GM12878 (cell line): Measurements from ENCODE around the gene THAP10. TPM values are rescaled to one million over a fixed set of nuclear protein-coding genes. Genes with fewer than 3 reads are reported as not detected.

ENCODE experiments used
- ATAC-seq: fragments of 200-7000 bp; cut with Tn5 transposase; 3 replicates; pipeline ENCODE4 v1.9.1; 2020; ENCODE audit warnings: mild to moderate bottlenecking, moderate library complexity
- BruUV-seq: library from RNA; stranded (reverse); fragments of 400-500 nt; replicated peaks from 2 replicates; lab custom pipeline; 2021; lab: Mats Ljungman, UMichigan
- CTCF ChIA-PET: fragments of 300-600 bp; sonication (Branson Sonifier 250); formaldehyde crosslinking; extraction: SDS; loops from one replicate; lab custom pipeline; 2021; ENCODE audit warnings: inconsistent platforms; lab: Yijun Ruan, JAX
- POLR2A ChIA-PET: fragments of 350-600 bp; formaldehyde crosslinking; extraction: SDS; loops from one replicate; lab custom pipeline; 2021; ENCODE audit warnings: inconsistent platforms; lab: Charles Lee
- RAD21 ChIA-PET: fragments of 300-600 bp; sonication (Branson Sonifier 250); formaldehyde crosslinking; loops from one replicate; lab custom pipeline; 2023; ENCODE audit warnings: antibody characterized with exemption; ENCODE audit not compliant: unreplicated experiment; lab: Charles Lee
- SMC1A ChIA-PET: fragments of 300-600 bp; sonication (Branson Sonifier 250); formaldehyde crosslinking; loops from one replicate; lab custom pipeline; 2023; ENCODE audit not compliant: unreplicated experiment, uncharacterized antibody; lab: Charles Lee
- DNase-seq: peaks from one replicate; pipeline ENCODE4 v3.0.0-alpha.2; 2011; ENCODE audit warnings: low read depth, low spot score
- FAIRE-seq: peaks from 3 replicates; lab custom pipeline; 2011; peaks lifted over from hg19 to GRCh38; lab: Jason Lieb, UNC
- H2AFZ ChIP-seq: 2 replicates; pipeline ENCODE4 v1.6.0; 2011; ENCODE audit warnings: low read depth, low read length, control low read depth; ENCODE audit not compliant: control insufficient read depth
- H3K27ac ChIP-seq: 2 replicates; pipeline ENCODE4 v1.5.1; 2011; ENCODE audit warnings: control low read depth; ENCODE audit not compliant: control insufficient read depth, insufficient read depth
- H3K27me3 ChIP-seq, 2 experiments: replicated peaks in 1 of 2; 2 replicates each; pipeline versions ENCODE4 v1.6.0 to v1.6.1; 2011; ENCODE audit warnings: low read length in 1 of 2; ENCODE audit not compliant: control insufficient read depth in 2 of 2, insufficient read depth in 2 of 2
- H3K36me3 ChIP-seq, 2 experiments: 2 replicates each; pipeline ENCODE4 v1.5.1; 2011; ENCODE audit warnings: low read length in 1 of 2; ENCODE audit not compliant: control insufficient read depth in 2 of 2, insufficient read depth in 2 of 2
- H3K4me1 ChIP-seq: 2 replicates; pipeline ENCODE4 v1.6.1; 2011; ENCODE audit warnings: mild to moderate bottlenecking, low read length, moderate library complexity, mixed read lengths; ENCODE audit not compliant: control insufficient read depth, insufficient read depth
- H3K4me2 ChIP-seq: 2 replicates; pipeline ENCODE4 v1.6.0; 2011; ENCODE audit warnings: control low read depth; ENCODE audit not compliant: control insufficient read depth, insufficient read depth
- H3K4me3 ChIP-seq: fragments of 200-600 bp; sonication (generic); 2 replicates; pipeline ENCODE4 v1.5.1; 2016
- H3K79me2 ChIP-seq: 2 replicates; pipeline ENCODE4 v1.6.0; 2011; ENCODE audit warnings: low read length; ENCODE audit not compliant: control insufficient read depth, insufficient read depth
- H3K9ac ChIP-seq: 2 replicates; pipeline ENCODE4 v1.8.0; 2011; ENCODE audit warnings: low read length, control low read depth, mixed read lengths; ENCODE audit not compliant: control insufficient read depth, insufficient read depth
- H3K9me3 ChIP-seq: replicated peaks from 3 replicates; pipeline ENCODE4 v1.5.1; 2011; ENCODE audit warnings: mild to moderate bottlenecking, low read length; ENCODE audit not compliant: control insufficient read depth, insufficient read depth
- H4K20me1 ChIP-seq: 2 replicates; pipeline ENCODE4 v1.6.0; 2011; ENCODE audit not compliant: control insufficient read depth, insufficient read depth
- BCL11A ChIP-seq: IDR thresholded peaks from 2 replicates; pipeline ENCODE4 v1.6.1; 2011; ENCODE audit warnings: low read depth, low read length
- BMI1 ChIP-seq: fragments of 450-650 bp; IDR thresholded peaks from 2 replicates; pipeline ENCODE4 v1.6.1; 2016; ENCODE audit warnings: mild to moderate bottlenecking, moderate library complexity, borderline replicate concordance
- CREM ChIP-seq: IDR thresholded peaks from 2 replicates; pipeline ENCODE4 v1.6.1; 2014; ENCODE audit warnings: antibody characterized with exemption, low read depth
- EED ChIP-seq: sonication (generic); IDR thresholded peaks from 2 replicates; pipeline ENCODE4 v1.6.1; 2016; ENCODE audit warnings: antibody characterized with exemption, low read depth
- IRF4 ChIP-seq: IDR thresholded peaks from 2 replicates; pipeline ENCODE4 v1.6.1; 2011; ENCODE audit warnings: low read depth, low read length
- KDM1A ChIP-seq: fragments of 200-600 bp; sonication (generic); IDR thresholded peaks from 2 replicates; pipeline ENCODE4 v1.6.1; 2016; ENCODE audit warnings: borderline replicate concordance
- NR2F1 ChIP-seq: fragments of 450-650 bp; conservative IDR thresholded peaks from 2 replicates; pipeline ENCODE4 v1.6.1; 2017; ENCODE audit warnings: mild to moderate bottlenecking
- PAX8 ChIP-seq: fragments of 450-650 bp; IDR thresholded peaks from 2 replicates; pipeline ENCODE4 v1.6.1; 2017; ENCODE audit warnings: mild to moderate bottlenecking, moderate library complexity
- POLR2A ChIP-seq: IDR thresholded peaks from 2 replicates; pipeline ENCODE4 v1.6.1; 2011; ENCODE audit warnings: low read depth, mild to moderate bottlenecking, low read length
- POU2F2 ChIP-seq: IDR thresholded peaks from 3 replicates; pipeline ENCODE4 v1.6.1; 2011; ENCODE audit warnings: low read depth, mild to moderate bottlenecking, low read length, borderline replicate concordance
- RELA ChIP-seq: fragments of 450-650 bp; IDR thresholded peaks from 2 replicates; pipeline ENCODE4 v1.8.0; 2014; ENCODE audit warnings: borderline replicate concordance; ENCODE audit not compliant: partially characterized antibody
- RFX5 ChIP-seq: IDR thresholded peaks from 2 replicates; pipeline ENCODE4 v1.6.1; 2011; ENCODE audit warnings: low read depth, low read length, improper control_type of control experiment
- SP1 ChIP-seq: IDR thresholded peaks from one replicate; pipeline ENCODE4 v1.6.1; 2011; ENCODE audit warnings: low read depth, low read length
- SPI1 ChIP-seq: IDR thresholded peaks from 2 replicates; pipeline ENCODE4 v1.6.1; 2011; ENCODE audit warnings: low read depth, mild to moderate bottlenecking, low read length, moderate library complexity, borderline replicate concordance; ENCODE audit not compliant: insufficient read depth
- TBL1XR1 ChIP-seq: IDR thresholded peaks from 2 replicates; pipeline ENCODE4 v1.6.1; 2012; ENCODE audit warnings: low read depth, low read length, improper control_type of control experiment
- WRNIP1 ChIP-seq: IDR thresholded peaks from 2 replicates; pipeline ENCODE4 v1.6.1; 2011; ENCODE audit warnings: low read depth, low read length, improper control_type of control experiment, borderline replicate concordance
- ZNF384 ChIP-seq: IDR thresholded peaks from 2 replicates; pipeline ENCODE4 v1.6.1; 2012; ENCODE audit warnings: low read depth, mild to moderate bottlenecking, low read length, improper control_type of control experiment, borderline replicate concordance
- WGBS: methylation state at CpG from one replicate; pipeline ENCODE4 v1.1.6; 2016; ENCODE audit warnings: low lambda C conversion rate; ENCODE audit not compliant: insufficient replicate concordance, insufficient coverage; ENCODE audit errors: missing lambda C conversion rate; 5-methylcytosine and 5-hydroxymethylcytosine counted together
- in situ Hi-C: fragments of 300-500 bp; cut with MboI; formaldehyde crosslinking; loops from 9 replicates; pipeline ENCODE4 v1.14.3; 2018; ENCODE audit warnings: mixed read lengths
- intact Hi-C: fragments of 100-400 bp; cut with micrococcal nuclease; formaldehyde crosslinking; loops from one replicate; pipeline ENCODE4 v1.14.2; 2022; ENCODE audit not compliant: unreplicated experiment
- polyA plus RNA-seq, 11 experiments: library from polyadenylated mRNA; depleted of rRNA in 4 of 11; unstranded in 6 of 11; stranded (reverse) in 5 of 11; fragments of >200 nt; fragmentation: Nextera tagmentation in 4 of 11; fragmentation: Illumina TruSeq in 1 of 11; extraction: Ambion mirVana in 4 of 11; extraction: Trizol in 1 of 11; gene quantifications; 1 replicate in 1 of 11; 2 replicates in 10 of 11; pipeline versions ENCODE4 v1.2.1 to v1.2.3, GENCODE V29; 2011 to 2016; ENCODE audit warnings: inconsistent platforms in 2 of 11, missing spikeins in 2 of 11, low read depth in 1 of 11
- total RNA-seq, 4 experiments: library from RNA; depleted of rRNA in 3 of 4; stranded (reverse); fragments of >200 nt in 3 of 4; fragmentation: Illumina TruSeq in 1 of 4; extraction: Trizol in 1 of 4; gene quantifications; 2 replicates each; pipeline versions ENCODE4 v1.2.1 to v1.2.3, GENCODE V29; 2013 to 2021
- TF ChIP-seq, protein P1 (sequence below): fragments of 150-350 bp; IDR thresholded peaks from 2 replicates; pipeline ENCODE4 v1.6.1; 2016; ENCODE audit warnings: low read depth, low read length

The THAP10 gene
- total and polyA plus RNA-seq, 10 of the 15 experiments (the other 5 are each of a cell fraction or from before 2014, with no cell fraction given) = 0.35 to 5.2 (median 1.4) TPM

DNA sequence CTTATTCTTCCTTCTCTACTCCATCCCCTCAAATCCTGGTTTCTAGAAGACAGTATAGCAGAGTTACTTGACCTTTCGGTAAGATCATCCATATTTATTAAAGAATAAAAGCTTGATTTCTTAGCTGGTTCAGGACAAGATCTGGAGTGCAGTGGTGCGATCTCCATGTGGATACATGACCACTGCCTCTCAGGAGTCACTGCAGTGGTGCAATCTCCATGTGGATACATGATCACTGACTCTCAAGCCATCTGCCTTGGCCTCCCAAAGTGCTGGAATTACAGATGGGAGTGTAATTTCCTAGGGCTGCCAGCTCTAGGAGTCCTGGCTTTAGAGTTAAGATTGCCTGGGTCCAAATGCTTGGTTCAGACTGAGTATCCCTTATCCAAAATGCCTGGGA lies 54.8 kb downstream of the THAP10 start:
- Histone ChIP-seq H4K20me1 (no peaks in the 10 kb centered on the region), H3K36me3 (no peaks in the 10 kb centered on the region), H3K9me3 (no peaks in the 10 kb centered on the region), H3K27ac (no peak overlapping the region), H3K79me2 (no peaks in the 10 kb centered on the region), H3K27me3 (no peaks in the 10 kb centered on the region), H2AFZ (no peak overlapping the region), H3K4me2 (no peak overlapping the region), H3K4me1 (no peaks in the 10 kb centered on the region), H3K4me3 (no peak overlapping the region), H3K9ac (no peak overlapping the region)
- no peak for TF ChIP-seq SP1
- TF ChIP-seq PAX8 = no peak
- no peak for TF ChIP-seq WRNIP1
- TF ChIP-seq BMI1 = no peak
- no peak for TF ChIP-seq POLR2A
- no peak for TF ChIP-seq KDM1A
- TF ChIP-seq NR2F1 = no peak
- WGBS = 37% methylated on average over 2 of the region's 2 CpGs
- in situ Hi-C loops = no loop called here
- RAD21 ChIA-PET = no interaction called here
- DNase-seq (no peak), FAIRE-seq (no peak), ATAC-seq (no peak)
- intact Hi-C loops = no loop called here
- POLR2A ChIA-PET = no interaction called here
- BruUV-seq = no TSS peak
- SMC1A ChIA-PET = no interaction called here
- CTCF ChIA-PET = no interaction called here

DNA sequence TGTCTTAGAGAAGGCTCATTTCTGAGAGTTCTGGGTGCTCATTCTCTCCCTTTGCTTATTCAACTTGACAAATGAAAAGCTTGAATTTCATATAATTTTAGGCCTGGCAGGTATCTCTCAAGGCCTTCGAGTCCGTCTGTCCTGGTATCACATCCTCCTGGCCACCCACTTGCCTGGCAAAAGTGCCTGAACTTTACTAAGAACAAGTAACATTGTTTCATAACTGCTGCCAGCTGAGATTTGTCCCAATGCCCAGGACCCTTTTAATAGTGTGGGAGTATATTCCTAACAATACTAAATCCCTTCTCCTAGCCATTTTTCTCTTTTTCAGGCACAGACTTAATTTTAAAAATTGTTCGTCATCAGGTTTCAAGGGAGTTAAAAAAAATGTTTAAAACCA lies 56.4 kb downstream of the THAP10 start:
- in situ Hi-C loops = no loop called here
- no peak for TF ChIP-seq RELA
- no peak for TF ChIP-seq POU2F2
- no peak for TF ChIP-seq ZNF384
- TF ChIP-seq BCL11A = no peak
- no peak for TF ChIP-seq CREM
- no peak for TF ChIP-seq SPI1
- TF ChIP-seq IRF4 = no peak
- TF ChIP-seq, protein P1, sequence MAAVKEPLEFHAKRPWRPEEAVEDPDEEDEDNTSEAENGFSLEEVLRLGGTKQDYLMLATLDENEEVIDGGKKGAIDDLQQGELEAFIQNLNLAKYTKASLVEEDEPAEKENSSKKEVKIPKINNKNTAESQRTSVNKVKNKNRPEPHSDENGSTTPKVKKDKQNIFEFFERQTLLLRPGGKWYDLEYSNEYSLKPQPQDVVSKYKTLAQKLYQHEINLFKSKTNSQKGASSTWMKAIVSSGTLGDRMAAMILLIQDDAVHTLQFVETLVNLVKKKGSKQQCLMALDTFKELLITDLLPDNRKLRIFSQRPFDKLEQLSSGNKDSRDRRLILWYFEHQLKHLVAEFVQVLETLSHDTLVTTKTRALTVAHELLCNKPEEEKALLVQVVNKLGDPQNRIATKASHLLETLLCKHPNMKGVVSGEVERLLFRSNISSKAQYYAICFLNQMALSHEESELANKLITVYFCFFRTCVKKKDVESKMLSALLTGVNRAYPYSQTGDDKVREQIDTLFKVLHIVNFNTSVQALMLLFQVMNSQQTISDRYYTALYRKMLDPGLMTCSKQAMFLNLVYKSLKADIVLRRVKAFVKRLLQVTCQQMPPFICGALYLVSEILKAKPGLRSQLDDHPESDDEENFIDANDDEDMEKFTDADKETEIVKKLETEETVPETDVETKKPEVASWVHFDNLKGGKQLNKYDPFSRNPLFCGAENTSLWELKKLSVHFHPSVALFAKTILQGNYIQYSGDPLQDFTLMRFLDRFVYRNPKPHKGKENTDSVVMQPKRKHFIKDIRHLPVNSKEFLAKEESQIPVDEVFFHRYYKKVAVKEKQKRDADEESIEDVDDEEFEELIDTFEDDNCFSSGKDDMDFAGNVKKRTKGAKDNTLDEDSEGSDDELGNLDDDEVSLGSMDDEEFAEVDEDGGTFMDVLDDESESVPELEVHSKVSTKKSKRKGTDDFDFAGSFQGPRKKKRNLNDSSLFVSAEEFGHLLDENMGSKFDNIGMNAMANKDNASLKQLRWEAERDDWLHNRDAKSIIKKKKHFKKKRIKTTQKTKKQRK = no peak
- TF ChIP-seq EED = no peak
- TF ChIP-seq TBL1XR1 = no peak
- no peak for TF ChIP-seq RFX5

More for the DNA sequence above, 56.4 kb downstream of the THAP10 start:
- DNase-seq (no peak), ATAC-seq (no peak), FAIRE-seq (no peak)
- no peaks in the 10 kb centered on the region for H3K27me3 ChIP-seq
- ChIA-PET SMC1A (no interaction called here), CTCF (interaction anchor here (0.6 kb wide), 1 partner anchor 242 kb away, joined by 3 read pairs; no protein-coding TSS in a partner anchor), POLR2A (no interaction called here), RAD21 (no interaction called here)
- no peaks in the 10 kb centered on the region for H3K79me2 ChIP-seq
- H3K9ac ChIP-seq = no peak overlapping the region
- H3K36me3 ChIP-seq = no peaks in the 10 kb centered on the region
- BruUV-seq = no TSS peak
- no peaks in the 10 kb centered on the region for H3K9me3 ChIP-seq
- WGBS = 27% methylated on average over 3 of the region's 3 CpGs
- no peak overlapping the region for H3K4me3 ChIP-seq
- intact Hi-C loops = no loop called here
- H2AFZ ChIP-seq = no peak overlapping the region
- H3K4me2 ChIP-seq = no peak overlapping the region
- no peak overlapping the region for H3K27ac ChIP-seq
- H4K20me1 ChIP-seq = no peaks in the 10 kb centered on the region
- H3K4me1 ChIP-seq = no peaks in the 10 kb centered on the region
